ENCODE measurements around the gene DPYSL4. TPM values are rescaled to one million over a fixed set of nuclear protein-coding genes. Genes with fewer than 3 reads are reported as not detected.

Gene DPYSL4
- total RNA-seq, 1 donor from 2014 or later = 26.1 TPM

GRCh38 chr10:132176623-132177500 lies 9.9 kb upstream of the DPYSL4 start:
- Mint-ChIP-seq H3K9me3 (ENCODE audit: unreplicated experiment) (peaks cover 4% of the 10 kb centered on the region), H3K4me3 (ENCODE audit: unreplicated experiment) (no peak overlapping the region), H3K27ac (ENCODE audit: unreplicated experiment) (no peak overlapping the region), H3K27me3 (ENCODE audit: low read depth, unreplicated experiment) (peaks cover 74% of the 10 kb centered on the region), H3K36me3 (ENCODE audit: low read depth, unreplicated experiment) (peaks cover 3% of the 10 kb centered on the region), H3K4me1 (ENCODE audit: low read depth, unreplicated experiment) (peaks cover 3% of the 10 kb centered on the region)
- FAIRE-seq (no peak), DNase-seq (ENCODE audit: low read depth) (no peak)
- no peaks in the 10 kb centered on the region for H4K20me1 ChIP-seq (ENCODE audit: insufficient read depth, low read length)
- H3K27me3 ChIP-seq (ENCODE audit: insufficient read depth, low read length) = peaks cover 36% of the 10 kb centered on the region
- H2AFZ ChIP-seq (ENCODE audit: low read depth, low read length) = no peak overlapping the region
- no peak overlapping the region for H3K4me2 ChIP-seq (ENCODE audit: low read length)
- H3K27ac ChIP-seq (ENCODE audit: low read depth, low read length) = no peak overlapping the region
- TF ChIP-seq CTCF (IDR thresholded peaks at IDR 0.05; ENCODE audit: insufficient read depth, low read depth, low read length) = no peak
- TF ChIP-seq EZH2 (IDR thresholded peaks at IDR 0.05; ENCODE audit: insufficient read depth, low read length) = peak; percentile 41
- H3K79me2 ChIP-seq (ENCODE audit: insufficient read depth, low read length) = no peaks in the 10 kb centered on the region
- no peaks in the 10 kb centered on the region for H3K36me3 ChIP-seq (ENCODE audit: insufficient read depth, low read length)
- no peaks in the 10 kb centered on the region for H3K9me3 ChIP-seq (ENCODE audit: insufficient read depth, low read depth, low read length)
- no peak overlapping the region for H3K9ac ChIP-seq (ENCODE audit: low read length)
- no peaks in the 10 kb centered on the region for H3K4me1 ChIP-seq (ENCODE audit: insufficient read depth, low read length)
- H3K4me3 ChIP-seq (ENCODE audit: insufficient read depth, low read depth, low read length) = no peak overlapping the region

GRCh38 chr10:132178046-132178445 lies 8.7 kb upstream of the DPYSL4 start:
- Histone ChIP-seq H3K27me3 (ENCODE audit: insufficient read depth, low read length) (peaks cover 40% of the 10 kb centered on the region), H3K36me3 (ENCODE audit: insufficient read depth, low read length) (no peaks in the 10 kb centered on the region), H4K20me1 (ENCODE audit: insufficient read depth, low read length) (no peaks in the 10 kb centered on the region), H3K4me2 (ENCODE audit: low read length) (no peak overlapping the region), H3K9ac (ENCODE audit: low read length) (no peak overlapping the region), H3K4me3 (ENCODE audit: insufficient read depth, low read depth, low read length) (no peak overlapping the region), H3K27ac (ENCODE audit: low read depth, low read length) (no peak overlapping the region), H3K9me3 (ENCODE audit: insufficient read depth, low read depth, low read length) (no peaks in the 10 kb centered on the region), H2AFZ (ENCODE audit: low read depth, low read length) (no peak overlapping the region), H3K79me2 (ENCODE audit: insufficient read depth, low read length) (no peaks in the 10 kb centered on the region), H3K4me1 (ENCODE audit: insufficient read depth, low read length) (no peaks in the 10 kb centered on the region)
- H3K4me1 Mint-ChIP-seq (ENCODE audit: low read depth, unreplicated experiment) = peaks cover 3% of the 10 kb centered on the region
- TF ChIP-seq EZH2 (IDR thresholded peaks at IDR 0.05; ENCODE audit: insufficient read depth, low read length) (no peak), CTCF (IDR thresholded peaks at IDR 0.05; ENCODE audit: insufficient read depth, low read depth, low read length) (no peak)
- peaks cover 4% of the 10 kb centered on the region for H3K9me3 Mint-ChIP-seq (ENCODE audit: unreplicated experiment)
- H3K36me3 Mint-ChIP-seq (ENCODE audit: low read depth, unreplicated experiment) = peaks cover 3% of the 10 kb centered on the region
- peaks cover 76% of the 10 kb centered on the region for H3K27me3 Mint-ChIP-seq (ENCODE audit: low read depth, unreplicated experiment)
- H3K27ac Mint-ChIP-seq (ENCODE audit: unreplicated experiment) = no peak overlapping the region
- DNase-seq (ENCODE audit: low read depth) (no peak), FAIRE-seq (no peak)
- H3K4me3 Mint-ChIP-seq (ENCODE audit: unreplicated experiment) = peak overlapping the region; percentile 6

All from astrocyte (in vitro differentiated cells and primary cell).